GM20000 (cell line): ENCODE measurements around the gene DPP3.

ENCODE experiments used
- DNase-seq: peaks from one replicate; pipeline ENCODE4 v3.0.0; 2012; ENCODE audit warnings: low spot score
- CTCF ChIP-seq: IDR thresholded peaks from 2 replicates; pipeline ENCODE4 v1.5.1; 2012; ENCODE audit warnings: mild to moderate bottlenecking, control low read depth; ENCODE audit errors: extremely low read depth, missing control alignments

Gene DPP3

GRCh38 chr11:66467034-66467659, 13.1 kb upstream of the DPP3 start:
- peak; percentile 73 for DNase-seq
- TF ChIP-seq CTCF: no peak

- TF ChIP-seq CTCF: no peak
- no peak for DNase-seq
These were observed 12.5 kb upstream of the DPP3 start for GRCh38 chr11:66467756-66468155.

- no peak for DNase-seq
- TF ChIP-seq CTCF: no peak
These were observed 11.5 kb upstream of the DPP3 start for GRCh38 chr11:66468691-66469090.

- TF ChIP-seq CTCF: no peak
- no peak for DNase-seq
These were observed 10.8 kb upstream of the DPP3 start for GRCh38 chr11:66469441-66469840.

- TF ChIP-seq CTCF: no peak
- DNase-seq: no peak
These were observed 10.2 kb upstream of the DPP3 start for GRCh38 chr11:66470015-66470414.

GRCh38 chr11:66471142-66471541, 9.1 kb upstream of the DPP3 start:
- no peak for TF ChIP-seq CTCF
- no peak for DNase-seq

GRCh38 chr11:66472054-66472453, 8.2 kb upstream of the DPP3 start:
- TF ChIP-seq CTCF: no peak
- DNase-seq: no peak
